CMK (cell line): ENCODE data around the gene NECAB2.

Experiments used
- DNase-seq: peaks from one replicate; pipeline ENCODE4 v3.0.0-alpha.2; 2010; ENCODE audit warnings: low read depth

The NECAB2 gene

DNA sequence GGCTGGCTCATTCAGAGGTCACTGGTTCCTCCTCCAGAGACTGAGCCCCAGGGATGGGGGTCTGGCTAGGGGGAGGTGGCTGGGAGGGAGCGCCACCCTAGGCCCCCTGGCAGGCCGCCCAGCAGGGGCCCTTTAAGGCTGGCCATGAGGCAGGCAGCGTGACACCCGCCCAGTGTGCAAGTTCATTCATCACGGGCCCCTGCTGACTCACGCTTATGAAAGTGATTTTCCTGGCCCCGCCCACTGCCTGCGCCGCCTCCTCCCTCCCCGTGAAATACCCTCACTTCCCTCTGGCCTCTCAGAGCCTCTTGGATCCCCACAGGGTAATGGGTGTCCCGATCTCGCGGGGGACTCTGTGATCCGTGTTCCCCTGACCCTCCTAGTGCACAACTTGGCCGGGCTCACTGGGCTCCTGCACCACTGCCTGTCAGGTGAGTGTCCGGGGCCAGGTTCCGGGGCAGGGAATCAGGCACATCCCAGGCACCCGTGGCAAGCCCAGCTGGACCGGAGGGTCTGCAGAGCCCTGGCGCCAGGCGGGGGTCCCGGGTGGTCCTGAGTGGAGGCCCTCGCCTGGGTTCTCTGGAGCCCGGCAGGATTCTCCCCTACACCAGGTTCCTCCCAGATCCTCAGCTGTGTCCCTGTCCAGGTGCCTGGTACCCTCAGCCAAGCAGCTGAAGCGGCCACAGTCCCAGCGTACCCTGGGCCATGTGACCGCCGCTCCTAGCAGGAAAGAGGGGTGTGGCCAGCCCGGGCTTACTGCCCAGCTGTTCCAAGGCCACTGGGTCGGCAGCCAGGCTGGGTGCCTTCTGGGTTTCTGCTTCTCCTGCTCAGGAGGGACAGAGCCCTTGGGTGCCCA is 14.9 kb upstream of the NECAB2 start, which contains the start of gene OSGIN1:
Gene OSGIN1 (plus strand): TSS at position 301 of the 856 bp plus-strand sequence. CDS start 4,432 bp downstream, outside the sequence.
- peak; percentile 65 for DNase-seq

DNA sequence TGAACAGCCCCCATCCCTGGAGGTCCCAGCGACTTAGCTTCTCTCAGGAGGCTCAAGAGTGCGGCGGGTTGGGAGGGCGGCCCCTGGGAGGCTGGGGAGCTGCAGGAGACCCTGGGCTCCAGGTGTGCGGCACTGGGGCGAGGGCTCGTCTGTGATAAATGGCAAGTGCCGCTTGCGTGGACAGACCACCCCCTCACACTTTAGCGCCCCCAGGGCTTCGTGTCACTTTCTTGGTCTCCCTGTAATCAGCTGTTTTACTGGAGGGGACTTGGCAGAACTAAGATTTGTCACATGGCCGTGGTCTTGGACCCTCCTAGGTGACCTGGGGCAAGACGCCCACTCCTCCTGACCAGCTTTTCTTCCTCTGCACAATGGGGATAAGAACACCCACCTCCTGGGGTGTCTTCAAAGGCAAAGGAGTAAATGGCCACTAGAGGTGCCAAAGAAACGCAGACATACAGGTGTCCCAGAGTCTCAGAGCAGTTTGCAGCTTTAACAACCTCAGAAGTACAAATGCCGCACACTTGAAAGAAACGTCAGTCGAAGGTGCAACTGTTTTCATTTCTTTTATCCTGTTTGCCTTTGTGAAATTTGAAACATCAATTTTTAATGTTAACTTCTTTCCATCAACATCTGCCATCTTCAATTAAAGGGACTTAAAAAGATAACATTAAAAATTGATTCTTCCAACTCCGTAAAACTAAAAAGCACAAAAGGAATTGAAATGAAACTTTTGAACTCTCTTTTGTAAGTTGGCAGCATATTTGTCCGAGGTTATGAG is 14.1 kb upstream of the NECAB2 start:
- DNase-seq = no peak

DNA sequence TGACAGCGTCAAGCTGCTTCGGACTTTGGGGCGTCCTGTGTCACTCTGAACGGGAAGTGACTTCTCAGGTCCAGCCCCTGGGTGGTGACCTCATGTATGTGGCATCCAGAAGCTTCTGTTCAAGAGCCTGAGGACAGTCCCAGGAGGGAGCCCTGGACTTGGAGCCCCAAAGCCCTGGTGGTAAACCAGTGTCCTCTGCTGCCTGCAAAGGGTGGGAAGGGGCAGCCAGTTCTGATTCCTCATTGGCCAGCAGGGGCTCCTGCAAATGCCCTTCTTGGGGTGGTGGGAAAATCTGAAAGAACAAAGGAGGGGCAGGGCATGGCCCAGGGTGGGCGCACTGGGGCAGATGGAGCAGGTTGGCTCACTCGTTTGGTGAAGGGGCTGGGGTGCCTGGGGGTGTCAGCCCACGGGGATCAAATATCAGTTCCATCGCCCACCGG is 13.4 kb upstream of the NECAB2 start:
- no peak for DNase-seq

- DNase-seq = no peak
These were observed 12.6 kb upstream of the NECAB2 start for GRCh38 chr16:83955218-83956130.

- DNase-seq = peak; percentile 63
These were observed 11.4 kb upstream of the NECAB2 start for GRCh38 chr16:83956336-83957289.

DNA sequence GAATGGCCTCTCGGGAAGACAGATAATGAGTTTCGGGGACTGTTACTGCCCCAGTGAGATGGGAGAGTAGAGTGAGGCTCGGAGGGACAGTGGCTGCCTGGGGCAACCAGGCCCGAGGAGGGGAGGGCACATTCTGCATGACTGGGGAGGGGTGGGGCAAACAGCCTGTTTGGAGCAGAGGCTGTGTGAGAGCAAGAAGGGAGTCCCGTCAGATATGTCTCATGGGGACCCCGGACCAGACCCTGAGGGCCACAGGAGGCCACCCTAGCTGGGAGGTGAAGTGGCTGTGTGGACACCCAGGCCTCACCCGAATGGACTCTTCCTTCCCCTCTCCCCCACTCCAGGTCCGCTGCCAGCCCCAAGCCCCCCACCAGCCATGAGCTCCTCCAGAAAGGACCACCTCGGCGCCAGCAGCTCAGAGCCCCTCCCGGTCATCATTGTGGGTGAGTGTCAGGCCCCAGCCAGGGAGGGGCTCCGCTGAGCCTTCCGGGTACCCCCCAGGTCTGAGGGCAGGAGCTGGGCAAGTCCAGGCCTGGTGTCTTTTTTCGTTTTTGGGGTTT is 10.7 kb upstream of the NECAB2 start:
- DNase-seq = no peak

DNA sequence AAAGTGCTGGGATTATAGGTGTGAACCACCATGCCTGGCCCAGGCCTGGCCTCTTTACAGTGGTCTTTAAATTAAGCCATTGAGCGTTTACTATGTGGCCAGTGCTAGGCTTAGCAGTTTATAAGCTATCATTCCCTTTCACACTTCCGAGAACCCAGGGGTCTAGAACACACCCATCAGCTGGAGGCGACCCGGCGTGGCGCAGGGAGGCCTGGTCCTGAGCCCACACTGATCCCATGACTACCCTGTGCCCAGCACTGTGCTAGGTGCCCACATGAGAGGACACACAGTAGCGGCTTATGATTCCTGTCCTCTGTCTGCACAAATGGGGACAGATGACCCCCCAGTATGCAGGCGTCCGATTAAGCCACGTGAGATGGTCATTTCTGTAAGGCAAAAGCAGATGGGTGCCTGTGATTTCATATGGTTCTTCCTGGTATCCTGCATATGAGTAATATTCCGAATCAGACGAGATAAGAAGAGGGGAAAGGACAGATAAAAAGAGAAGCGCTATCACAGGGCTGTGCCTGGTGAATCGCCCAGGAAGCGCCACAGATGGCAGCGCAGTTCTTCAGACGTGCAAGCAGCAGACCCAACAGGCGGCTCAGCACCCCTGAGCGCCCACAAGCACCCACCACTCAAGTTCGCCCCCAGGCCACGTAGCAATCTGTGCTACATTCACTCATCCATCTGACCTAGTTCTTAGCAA is 9.8 kb upstream of the NECAB2 start:
- DNase-seq = no peak

- no peak for DNase-seq
These were observed 9.0 kb upstream of the NECAB2 start for GRCh38 chr16:83958846-83959565.

- DNase-seq = no peak
These were observed 8.2 kb upstream of the NECAB2 start for GRCh38 chr16:83959656-83960434.

DNA sequence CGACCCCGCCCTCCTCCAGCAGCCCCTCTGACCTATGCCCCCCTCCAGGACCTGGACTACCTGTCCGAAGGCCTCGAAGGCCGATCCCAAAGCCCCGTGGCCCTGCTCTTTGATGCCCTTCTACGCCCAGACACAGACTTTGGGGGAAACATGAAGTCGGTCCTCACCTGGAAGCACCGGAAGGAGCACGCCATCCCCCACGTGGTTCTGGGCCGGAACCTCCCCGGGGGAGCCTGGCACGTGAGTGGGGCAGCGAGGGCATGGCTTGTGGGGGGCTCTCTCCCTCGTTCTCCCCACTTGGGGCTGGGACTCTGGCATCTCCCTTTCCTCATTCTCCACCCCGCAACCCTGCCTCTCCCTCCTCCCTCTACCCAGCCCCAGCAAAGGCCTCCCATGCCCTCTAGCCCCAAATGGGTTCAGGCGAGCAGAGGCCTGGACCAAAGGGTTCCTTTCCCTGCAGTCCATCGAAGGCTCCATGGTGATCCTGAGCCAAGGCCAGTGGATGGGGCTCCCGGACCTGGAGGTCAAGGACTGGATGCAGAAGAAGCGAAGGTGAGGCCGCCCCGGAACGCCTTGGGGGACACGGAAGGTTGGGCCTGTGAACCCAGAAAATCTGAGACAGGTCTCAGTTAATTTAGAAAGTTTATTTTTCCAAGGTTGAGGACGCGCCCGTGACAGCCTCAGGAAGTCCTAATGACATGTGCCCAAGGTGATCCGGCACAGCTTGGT is 7.4 kb upstream of the NECAB2 start:
- no peak for DNase-seq

DNA sequence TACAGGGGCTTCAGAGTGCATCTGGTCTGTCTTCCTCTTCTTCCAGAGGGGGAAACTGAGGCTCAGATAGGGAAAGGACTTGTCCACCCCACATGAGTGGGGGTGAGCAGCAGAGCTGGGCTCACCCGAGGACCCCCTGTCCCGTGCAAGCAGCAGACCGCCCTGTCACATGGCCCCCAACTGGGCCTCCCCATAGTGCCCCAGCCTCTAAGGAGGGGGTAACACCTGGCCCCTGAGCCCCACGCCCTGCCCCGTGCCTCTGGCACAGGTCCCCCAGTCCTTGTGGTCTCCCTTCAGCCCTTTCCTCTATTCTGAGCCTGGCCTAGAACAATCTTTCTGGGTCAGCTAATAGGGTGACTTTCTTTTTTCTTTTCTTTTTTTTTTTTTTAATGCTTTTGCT is 6.5 kb upstream of the NECAB2 start:
- DNase-seq = no peak

- DNase-seq = no peak
These were observed 4.5 kb upstream of the NECAB2 start for GRCh38 chr16:83963277-83964119.

- DNase-seq = no peak
These were observed 3.2 kb upstream of the NECAB2 start for GRCh38 chr16:83964684-83965443.

- no peak for DNase-seq
These were observed 2.4 kb upstream of the NECAB2 start for GRCh38 chr16:83965444-83966152.

- DNase-seq = no peak
These were observed 1.8 kb upstream of the NECAB2 start for GRCh38 chr16:83966153-83966696.
